OCI-LY7 (cell line): ENCODE data around the gene ZNF324B. TPM values are rescaled to one million over a fixed set of nuclear protein-coding genes. Genes with fewer than 3 reads are reported as not detected.

ENCODE experiments used
- BruUV-seq: library from RNA; stranded (reverse); fragments of 400-500 nt; replicated peaks from 2 replicates; lab custom pipeline; 2021; lab: Mats Ljungman, UMichigan
- CTCF ChIA-PET: fragments of 300-600 bp; sonication (Branson Sonifier 250); formaldehyde crosslinking; loops from one replicate; lab custom pipeline; 2022; ENCODE audit warnings: antibody characterized with exemption; ENCODE audit not compliant: unreplicated experiment; lab: Charles Lee
- POLR2A ChIA-PET: fragments of 300-600 bp; sonication (Branson Sonifier 250); formaldehyde crosslinking; loops from one replicate; lab custom pipeline; 2022; ENCODE audit warnings: antibody characterized with exemption; lab: Charles Lee
- DNase-seq: peaks from one replicate; pipeline ENCODE4 v3.0.0-alpha.2; 2015; ENCODE audit warnings: low spot score
- H2AFZ ChIP-seq: fragments of 200-600 bp; sonication (generic), shearing (Covaris generic); 2 replicates; pipeline ENCODE4 v1.6.1; 2014; ENCODE audit warnings: mild to moderate bottlenecking, antibody characterized with exemption, low read length, moderate library complexity
- H3K27ac ChIP-seq: fragments of 200-600 bp; sonication (generic); 2 replicates; pipeline ENCODE4 v1.5.1; 2014; ENCODE audit warnings: mixed run types, low read depth, mild to moderate bottlenecking, moderate library complexity, low read length, inconsistent platforms; ENCODE audit not compliant: poor library complexity, severe bottlenecking
- H3K36me3 ChIP-seq: fragments of 200-600 bp; sonication (generic); 2 replicates; pipeline ENCODE4 v1.6.1; 2014; ENCODE audit warnings: mild to moderate bottlenecking, antibody characterized with exemption, low read length, moderate library complexity, mixed read lengths; ENCODE audit not compliant: insufficient read depth
- H3K4me1 ChIP-seq: fragments of 200-600 bp; sonication (generic); 2 replicates; pipeline ENCODE4 v1.5.1; 2014; ENCODE audit warnings: mild to moderate bottlenecking, low read length; ENCODE audit not compliant: insufficient read depth, poor library complexity, severe bottlenecking
- H3K4me2 ChIP-seq: fragments of 200-600 bp; sonication (generic); 2 replicates; pipeline ENCODE4 v1.6.1; 2014; ENCODE audit warnings: mild to moderate bottlenecking, low read length
- H3K4me3 ChIP-seq: fragments of 200-600 bp; sonication (generic); 2 replicates; pipeline ENCODE4 v1.5.1; 2014; ENCODE audit warnings: mild to moderate bottlenecking, low read depth, low read length; ENCODE audit not compliant: poor library complexity, severe bottlenecking
- H3K79me2 ChIP-seq: fragments of 200-600 bp; sonication (generic); 2 replicates; pipeline ENCODE4 v1.6.1; 2016; ENCODE audit warnings: low read depth, mild to moderate bottlenecking, low read length, moderate library complexity, mixed read lengths; ENCODE audit not compliant: insufficient read depth
- H3K9me2 ChIP-seq: fragments of 200-600 bp; sonication (generic); 2 replicates; pipeline ENCODE4 v1.6.1; 2016; ENCODE audit warnings: mild to moderate bottlenecking, low read length, mixed read lengths; ENCODE audit not compliant: insufficient read depth
- H3K9me3 ChIP-seq: fragments of 200-600 bp; sonication (generic); 2 replicates; pipeline ENCODE4 v1.6.1; 2014; ENCODE audit warnings: mild to moderate bottlenecking, mixed run types, low read length, mixed read lengths
- H4K20me1 ChIP-seq: fragments of 200-600 bp; sonication (generic); 2 replicates; pipeline ENCODE4 v1.6.1; 2014; ENCODE audit warnings: mild to moderate bottlenecking, antibody characterized with exemption, low read length, moderate library complexity, mixed read lengths; ENCODE audit not compliant: insufficient read depth
- CTCF ChIP-seq: fragments of 200-600 bp; sonication (generic); conservative IDR thresholded peaks from 2 replicates; pipeline ENCODE4 v1.5.1; 2014; ENCODE audit warnings: mild to moderate bottlenecking, antibody characterized with exemption, low read length, moderate library complexity, mixed read lengths
- EZH2phosphoT487 ChIP-seq: fragments of 200-600 bp; sonication (generic); IDR thresholded peaks from 2 replicates; pipeline ENCODE4 v1.6.1; 2018; ENCODE audit warnings: low read depth, borderline replicate concordance, mild to moderate bottlenecking, mixed run types, antibody characterized with exemption, low read length, moderate library complexity, mixed read lengths
- intact Hi-C: fragments of 100-400 bp; cut with micrococcal nuclease; formaldehyde crosslinking; loops from one replicate; pipeline ENCODE4 v1.10.0; 2022; ENCODE audit not compliant: unreplicated experiment
- small RNA-seq: library from RNA; depleted of rRNA; stranded (forward); fragments of <200 nt; gene quantifications from one replicate; pipeline ENCODE3, GENCODE V24; 2014
- total RNA-seq, 2 experiments: library from RNA; depleted of rRNA in 1 of 2; stranded (reverse); fragments of >200 nt in 1 of 2; shearing (Covaris generic) in 1 of 2; gene quantifications; 2 replicates each; pipeline ENCODE4 v1.2.3, GENCODE V29; 2014 to 2022

ZNF324B gene
- total RNA-seq, 2 experiments from 2014 or later, result 13.8 to 14.5 TPM

DNA sequence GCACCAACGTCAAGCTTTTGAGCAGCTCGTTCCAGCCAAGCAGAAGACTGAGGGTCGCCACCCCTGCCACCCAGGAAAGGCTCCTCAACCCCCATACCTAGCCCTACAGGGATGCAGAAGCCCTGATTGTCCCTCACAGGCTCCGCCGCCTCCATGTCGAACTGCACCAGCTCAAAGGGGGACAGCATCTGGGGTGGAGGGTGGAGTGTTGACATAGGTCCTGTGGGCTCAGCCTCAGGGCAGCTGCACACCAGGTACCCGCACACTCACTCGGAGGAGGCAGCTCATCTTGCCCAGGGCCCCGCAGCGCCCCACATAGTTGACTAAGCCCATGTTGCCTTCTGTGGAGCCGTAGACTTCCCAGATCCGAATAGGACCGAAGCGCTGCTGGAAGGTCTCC is 48.8 kb downstream of the ZNF324B start:
- no peak for DNase-seq
- intact Hi-C loops, result no loop called here
- H3K79me2 ChIP-seq, result no peaks in the 10 kb centered on the region
- H3K4me2 ChIP-seq, result no peak overlapping the region; the same call in 1 of the 2 replicates
- H4K20me1 ChIP-seq, result no peaks in the 10 kb centered on the region
- H3K4me3 ChIP-seq, result peak overlapping the region; percentile 79
- no peak overlapping the region for H2AFZ ChIP-seq
- no peak overlapping the region for H3K27ac ChIP-seq
- peaks cover 15% of the 10 kb centered on the region for H3K4me1 ChIP-seq
- no TSS peak for BruUV-seq
- H3K36me3 ChIP-seq, result no peaks in the 10 kb centered on the region
- TF ChIP-seq CTCF (no peak), EZH2phosphoT487 (no peak)
- ChIA-PET POLR2A (interaction anchor here (0.7 kb wide), 1 partner anchor 14 kb away, joined by 3 read pairs; no protein-coding TSS in a partner anchor), CTCF (no interaction called here)
- H3K9me3 ChIP-seq, result no peaks in the 10 kb centered on the region
- no peaks in the 10 kb centered on the region for H3K9me2 ChIP-seq

Small RNA genes lying within 50 kb of the gene (small RNA-seq; reads per million reads assigned to genes)
- not detected for gene RN7SL693P
- not detected for gene RNU6-1337P

Other genes starting within 250 kb of the ZNF324B start
- gene ZNF544, start 222.7 kb upstream of the ZNF324B start, total RNA-seq (2014; rRNA removed; shearing (Covaris generic)), result 34.1 and 38.6 TPM in 2 replicates
- gene ZNF544, start 222.7 kb upstream of the ZNF324B start, total RNA-seq (2022), result 31.0 and 37.3 TPM in 2 replicates
- gene ZNF8, start 172.7 kb upstream of the ZNF324B start, total RNA-seq (2014; rRNA removed; shearing (Covaris generic)), result 7.3 and 7.8 TPM in 2 replicates
- gene ZNF8, start 172.7 kb upstream of the ZNF324B start, total RNA-seq (2022), result 7.1 and 7.7 TPM in 2 replicates
- gene ERVK3-1, start 146.2 kb upstream of the ZNF324B start, total RNA-seq (2014; rRNA removed; shearing (Covaris generic)), result 61.7 and 79.6 TPM in 2 replicates
- 46.4 and 48.1 TPM in 2 replicates for gene ERVK3-1, start 146.2 kb upstream of the ZNF324B start, total RNA-seq (2022)
- 2.6 and 3.3 TPM in 2 replicates for gene ZSCAN22, start 124.6 kb upstream of the ZNF324B start, total RNA-seq (2014; rRNA removed; shearing (Covaris generic))
- gene ZSCAN22, start 124.6 kb upstream of the ZNF324B start, total RNA-seq (2022), result 3.7 and 5.1 TPM in 2 replicates
- 21.3 and 47.2 TPM in 2 replicates for gene A1BG, start 98.1 kb upstream of the ZNF324B start, total RNA-seq (2014; rRNA removed; shearing (Covaris generic))
- gene A1BG, start 98.1 kb upstream of the ZNF324B start, total RNA-seq (2022), result 24.5 and 26.9 TPM in 2 replicates
- gene ZNF497, start 88.9 kb upstream of the ZNF324B start, total RNA-seq (2014; rRNA removed; shearing (Covaris generic)), result 2.8 and 3.6 TPM in 2 replicates
- 4.5 and 6.1 TPM in 2 replicates for gene ZNF497, start 88.9 kb upstream of the ZNF324B start, total RNA-seq (2022)
- gene ZNF837, start 70.6 kb upstream of the ZNF324B start, total RNA-seq (2014; rRNA removed; shearing (Covaris generic)), result 1.8 and 3.0 TPM in 2 replicates
- 5.3 and 5.8 TPM in 2 replicates for gene ZNF837, start 70.6 kb upstream of the ZNF324B start, total RNA-seq (2022)
- gene RPS5, start 64.4 kb upstream of the ZNF324B start, total RNA-seq (2014; rRNA removed; shearing (Covaris generic)), result 3,315 and 3,333 TPM in 2 replicates
- gene RPS5, start 64.4 kb upstream of the ZNF324B start, total RNA-seq (2022), result 1,573 and 1,607 TPM in 2 replicates
- 0.75 and 2.1 TPM in 2 replicates for gene RNF225, start 56.0 kb upstream of the ZNF324B start, total RNA-seq (2014; rRNA removed; shearing (Covaris generic))
- gene RNF225, start 56.0 kb upstream of the ZNF324B start, total RNA-seq (2022), result 0.77 and 1.7 TPM in 2 replicates
- gene ZNF584, start 43.0 kb upstream of the ZNF324B start, total RNA-seq (2014; rRNA removed; shearing (Covaris generic)), result 9.8 and 12.4 TPM in 2 replicates
- gene ZNF584, start 43.0 kb upstream of the ZNF324B start, total RNA-seq (2022), result 7.6 and 10.4 TPM in 2 replicates
- not detected in 2 replicates for gene ZNF132, start 11.5 kb upstream of the ZNF324B start, total RNA-seq (2014; rRNA removed; shearing (Covaris generic))
- gene ZNF132, start 11.5 kb upstream of the ZNF324B start, total RNA-seq (2022), result not detected in 2 replicates
- gene ZNF324, start 15.5 kb downstream of the ZNF324B start, total RNA-seq (2014; rRNA removed; shearing (Covaris generic)), result 16.5 and 23.3 TPM in 2 replicates
- gene ZNF324, start 15.5 kb downstream of the ZNF324B start, total RNA-seq (2022), result 11.9 and 13.2 TPM in 2 replicates
- 8.0 and 9.9 TPM in 2 replicates for gene ZNF446, start 24.7 kb downstream of the ZNF324B start, total RNA-seq (2014; rRNA removed; shearing (Covaris generic))
- 11.0 and 11.1 TPM in 2 replicates for gene ZNF446, start 24.7 kb downstream of the ZNF324B start, total RNA-seq (2022)
- gene SLC27A5, start 60.4 kb downstream of the ZNF324B start, total RNA-seq (2014; rRNA removed; shearing (Covaris generic)), result 28.0 and 44.1 TPM in 2 replicates
- 29.4 and 29.8 TPM in 2 replicates for gene SLC27A5, start 60.4 kb downstream of the ZNF324B start, total RNA-seq (2022)
- gene ZBTB45, start 68.2 kb downstream of the ZNF324B start, total RNA-seq (2014; rRNA removed; shearing (Covaris generic)), result 6.7 and 10.7 TPM in 2 replicates
- 14.7 and 16.4 TPM in 2 replicates for gene ZBTB45, start 68.2 kb downstream of the ZNF324B start, total RNA-seq (2022)
- gene TRIM28, start 92.4 kb downstream of the ZNF324B start, total RNA-seq (2014; rRNA removed; shearing (Covaris generic)), result 551 and 729 TPM in 2 replicates
- 601 and 603 TPM in 2 replicates for gene TRIM28, start 92.4 kb downstream of the ZNF324B start, total RNA-seq (2022)
- gene CHMP2A, start 103.5 kb downstream of the ZNF324B start, total RNA-seq (2014; rRNA removed; shearing (Covaris generic)), result 72.7 and 108 TPM in 2 replicates
- gene CHMP2A, start 103.5 kb downstream of the ZNF324B start, total RNA-seq (2022), result 101 and 112 TPM in 2 replicates
- 101 and 105 TPM in 2 replicates for gene UBE2M, start 107.0 kb downstream of the ZNF324B start, total RNA-seq (2014; rRNA removed; shearing (Covaris generic))
- 117 and 130 TPM in 2 replicates for gene UBE2M, start 107.0 kb downstream of the ZNF324B start, total RNA-seq (2022)
- gene MZF1, start 121.7 kb downstream of the ZNF324B start, total RNA-seq (2014; rRNA removed; shearing (Covaris generic)), result 20.7 and 30.0 TPM in 2 replicates
- gene MZF1, start 121.7 kb downstream of the ZNF324B start, total RNA-seq (2022), result 39.1 and 41.1 TPM in 2 replicates